ENCODE results near the gene PCDHB13.
"Not testable (repeated sequence)": the region's sequence is repeated elsewhere in the genome, so short reads cannot be mapped to it uniquely, and the experiment has no call there.

The PCDHB13 gene

DNA sequence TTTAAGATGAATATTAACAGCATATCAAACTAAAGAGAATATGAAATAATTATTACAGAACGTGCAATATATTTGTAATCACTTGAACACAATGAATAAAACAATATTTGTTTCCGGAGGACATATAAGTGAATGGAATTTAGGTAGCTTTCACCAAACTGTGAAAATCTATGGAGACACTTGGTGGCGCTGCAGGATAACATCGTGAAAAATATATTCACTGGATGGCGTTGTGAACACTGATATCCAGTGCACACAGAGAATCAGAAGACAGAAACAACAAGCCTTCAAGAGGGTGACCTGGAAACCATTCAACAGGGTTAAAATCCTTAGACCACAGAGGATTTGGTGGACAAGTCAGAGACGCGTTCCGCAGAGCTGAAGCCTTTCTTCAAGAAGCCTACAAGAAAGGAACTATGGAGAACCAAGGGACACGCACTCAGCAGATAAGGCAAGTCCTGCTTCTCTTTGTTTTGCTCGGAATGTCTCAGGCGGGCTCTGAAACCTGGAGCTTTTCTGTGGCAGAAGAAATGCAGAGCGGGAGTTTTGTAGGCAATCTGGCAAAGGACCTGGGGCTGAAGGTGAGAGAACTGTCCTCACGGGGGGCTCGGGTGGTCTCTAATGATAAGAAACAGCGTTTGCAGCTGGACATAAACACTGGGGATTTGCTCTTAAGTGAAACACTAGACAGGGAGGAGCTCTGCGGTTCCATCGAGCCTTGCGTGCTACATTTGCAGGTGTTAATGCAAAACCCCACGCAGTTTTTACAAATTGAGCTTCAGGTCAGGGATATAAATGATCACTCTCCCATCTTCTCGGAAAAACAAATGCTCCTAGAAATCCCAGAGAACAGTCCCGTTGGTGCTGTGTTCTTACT, 14.1 kb upstream of the PCDHB13 start, which contains the start of gene PCDHB11:
PCDHB11 (plus strand) TSS at position 269 of the 877 bp plus-strand sequence; CDS start at position 417, 148 bp downstream.
- no peak within 1 kb of the TSS for H3K27ac ChIP-seq
- ChIA-PET CTCF (interaction anchor here (0.6 to 1.4 kb wide), 27 partner anchors 9 to 1131 kb away, joined by 3 to 7 read pairs (median 4); partner anchors contain the start of genes PCDHB14, PCDHGA1, PCDHGA12 and PCDHGA2), POLR2A (ENCODE audit: low non-redundant PET) (no interaction called here)
- TF ChIP-seq, protein P1, sequence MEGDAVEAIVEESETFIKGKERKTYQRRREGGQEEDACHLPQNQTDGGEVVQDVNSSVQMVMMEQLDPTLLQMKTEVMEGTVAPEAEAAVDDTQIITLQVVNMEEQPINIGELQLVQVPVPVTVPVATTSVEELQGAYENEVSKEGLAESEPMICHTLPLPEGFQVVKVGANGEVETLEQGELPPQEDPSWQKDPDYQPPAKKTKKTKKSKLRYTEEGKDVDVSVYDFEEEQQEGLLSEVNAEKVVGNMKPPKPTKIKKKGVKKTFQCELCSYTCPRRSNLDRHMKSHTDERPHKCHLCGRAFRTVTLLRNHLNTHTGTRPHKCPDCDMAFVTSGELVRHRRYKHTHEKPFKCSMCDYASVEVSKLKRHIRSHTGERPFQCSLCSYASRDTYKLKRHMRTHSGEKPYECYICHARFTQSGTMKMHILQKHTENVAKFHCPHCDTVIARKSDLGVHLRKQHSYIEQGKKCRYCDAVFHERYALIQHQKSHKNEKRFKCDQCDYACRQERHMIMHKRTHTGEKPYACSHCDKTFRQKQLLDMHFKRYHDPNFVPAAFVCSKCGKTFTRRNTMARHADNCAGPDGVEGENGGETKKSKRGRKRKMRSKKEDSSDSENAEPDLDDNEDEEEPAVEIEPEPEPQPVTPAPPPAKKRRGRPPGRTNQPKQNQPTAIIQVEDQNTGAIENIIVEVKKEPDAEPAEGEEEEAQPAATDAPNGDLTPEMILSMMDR (conservative IDR thresholded peaks at IDR 0.05; ENCODE audit: low read depth), result peak; percentile 69
- DNase-seq (ENCODE audit: low spot score), result peak; percentile 27

DNA sequence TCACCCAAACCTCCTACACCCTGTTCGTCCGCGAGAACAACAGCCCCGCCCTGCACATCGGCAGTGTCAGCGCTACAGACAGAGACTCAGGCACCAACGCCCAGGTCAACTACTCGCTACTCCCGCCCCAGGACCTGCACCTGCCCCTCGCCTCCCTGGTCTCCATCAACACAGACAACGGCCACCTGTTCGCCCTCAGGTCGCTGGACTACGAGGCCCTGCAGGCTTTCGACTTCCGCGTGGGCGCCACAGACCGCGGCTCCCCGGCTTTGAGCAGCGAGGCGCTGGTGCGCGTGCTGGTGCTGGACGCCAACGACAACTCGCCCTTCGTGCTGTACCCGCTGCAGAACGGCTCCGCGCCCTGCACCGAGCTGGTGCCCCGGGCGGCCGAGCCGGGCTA, 12.6 kb upstream of the PCDHB13 start:
- DNase-seq (ENCODE audit: low spot score); H3K27ac ChIP-seq; CTCF ChIA-PET; POLR2A ChIA-PET (ENCODE audit: low non-redundant PET): not testable (repeated sequence)

DNA sequence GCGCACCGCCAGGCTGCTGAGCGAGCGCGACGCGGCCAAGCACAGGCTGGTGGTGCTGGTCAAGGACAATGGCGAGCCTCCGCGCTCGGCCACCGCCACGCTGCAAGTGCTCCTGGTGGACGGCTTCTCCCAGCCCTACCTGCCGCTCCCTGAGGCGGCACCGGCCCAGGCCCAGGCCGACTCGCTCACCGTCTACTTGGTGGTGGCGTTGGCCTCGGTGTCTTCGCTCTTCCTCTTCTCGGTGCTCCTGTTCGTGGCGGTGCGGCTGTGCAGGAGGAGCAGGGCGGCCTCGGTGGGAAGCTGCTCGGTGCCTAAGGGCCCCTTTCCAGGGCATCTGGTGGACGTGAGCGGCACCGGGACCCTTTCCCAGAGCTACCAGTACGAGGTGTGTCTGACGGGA, 12.1 kb upstream of the PCDHB13 start:
- H3K27ac ChIP-seq; DNase-seq (ENCODE audit: low spot score); POLR2A ChIA-PET (ENCODE audit: low non-redundant PET): not testable (repeated sequence)
- CTCF ChIA-PET, result interaction anchor here (0.6 to 0.8 kb wide), 2 partner anchors 9 to 313 kb away, joined by 3 to 5 read pairs; partner anchors contain the start of gene PCDHB10

DNA sequence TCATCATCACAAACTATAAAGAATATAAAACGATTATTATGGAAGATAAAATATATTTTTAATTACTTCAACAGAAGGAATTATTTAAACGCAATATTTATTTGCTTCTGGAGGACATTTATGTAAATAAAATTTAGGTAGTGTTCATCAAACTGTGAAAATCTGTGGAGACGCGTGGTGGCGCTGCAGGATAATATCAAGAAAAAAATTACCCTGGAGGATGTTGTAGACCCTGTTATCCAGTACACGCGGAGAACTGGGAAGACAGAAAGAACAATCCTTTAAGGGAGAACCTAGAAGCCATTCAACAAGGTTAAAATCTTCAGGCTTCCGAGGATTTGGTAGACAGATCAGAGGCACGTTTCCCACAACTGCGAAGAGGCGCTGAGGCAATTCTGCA, 5.2 kb upstream of the PCDHB13 start, which contains the start of gene PCDHB12:
PCDHB12 (plus strand) TSS at position 242 of the 400 bp plus-strand sequence. CDS start 189 bp downstream, outside the sequence.
- no peak for DNase-seq (ENCODE audit: low spot score)
- ChIA-PET POLR2A (ENCODE audit: low non-redundant PET) (no interaction called here), CTCF (interaction anchor here (0.6 to 1.4 kb wide), 4 partner anchors 8 to 666 kb away, joined by 3 to 4 read pairs (median 3); partner anchors contain the start of gene PCDHB2)
- H3K27ac ChIP-seq, result no peak within 1 kb of the TSS
- TF ChIP-seq, protein P1 (conservative IDR thresholded peaks at IDR 0.05; ENCODE audit: low read depth), result no peak

DNA sequence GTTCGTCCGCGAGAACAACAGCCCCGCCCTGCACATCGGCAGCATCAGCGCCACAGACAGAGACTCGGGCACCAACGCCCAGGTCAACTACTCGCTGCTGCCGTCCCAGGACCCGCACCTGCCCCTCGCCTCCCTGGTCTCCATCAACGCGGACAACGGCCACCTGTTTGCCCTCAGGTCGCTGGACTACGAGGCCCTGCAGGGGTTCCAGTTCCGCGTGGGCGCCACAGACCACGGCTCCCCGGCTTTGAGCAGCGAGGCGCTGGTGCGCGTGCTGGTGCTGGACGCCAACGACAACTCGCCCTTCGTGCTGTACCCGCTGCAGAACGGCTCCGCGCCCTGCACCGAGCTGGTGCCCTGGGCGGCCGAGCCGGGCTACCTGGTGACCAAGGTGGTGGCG, 3.4 kb upstream of the PCDHB13 start:
- POLR2A ChIA-PET (ENCODE audit: low non-redundant PET); DNase-seq (ENCODE audit: low spot score); H3K27ac ChIP-seq; CTCF ChIA-PET: not testable (repeated sequence)

DNA sequence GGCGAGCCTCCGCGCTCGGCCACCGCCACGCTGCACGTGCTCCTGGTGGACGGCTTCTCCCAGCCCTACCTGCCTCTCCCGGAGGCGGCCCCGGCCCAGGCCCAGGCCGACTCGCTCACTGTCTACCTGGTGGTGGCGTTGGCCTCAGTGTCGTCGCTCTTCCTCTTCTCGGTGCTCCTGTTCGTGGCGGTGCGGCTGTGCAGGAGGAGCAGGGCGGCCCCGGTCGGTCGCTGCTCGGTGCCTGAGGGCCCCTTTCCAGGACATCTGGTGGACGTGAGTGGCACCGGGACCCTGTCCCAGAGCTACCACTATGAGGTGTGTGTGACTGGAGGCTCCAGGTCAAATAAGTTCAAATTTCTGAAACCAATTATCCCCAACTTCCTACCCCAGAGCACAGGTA, 2.9 kb upstream of the PCDHB13 start:
- POLR2A ChIA-PET (ENCODE audit: low non-redundant PET); H3K27ac ChIP-seq; CTCF ChIA-PET; DNase-seq (ENCODE audit: low spot score): not testable (repeated sequence)

DNA sequence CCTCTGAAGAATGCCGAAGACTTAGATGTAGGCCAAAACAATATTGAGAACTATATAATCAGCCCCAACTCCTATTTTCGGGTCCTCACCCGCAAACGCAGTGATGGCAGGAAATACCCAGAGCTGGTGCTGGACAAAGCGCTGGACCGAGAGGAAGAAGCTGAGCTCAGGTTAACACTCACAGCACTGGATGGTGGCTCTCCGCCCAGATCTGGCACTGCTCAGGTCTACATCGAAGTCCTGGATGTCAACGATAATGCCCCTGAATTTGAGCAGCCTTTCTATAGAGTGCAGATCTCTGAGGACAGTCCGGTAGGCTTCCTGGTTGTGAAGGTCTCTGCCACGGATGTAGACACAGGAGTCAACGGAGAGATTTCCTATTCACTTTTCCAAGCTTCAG, 864 bp downstream of the PCDHB13 start:
- H3K27ac ChIP-seq; CTCF ChIA-PET; POLR2A ChIA-PET (ENCODE audit: low non-redundant PET); DNase-seq (ENCODE audit: low spot score): not testable (repeated sequence)

DNA sequence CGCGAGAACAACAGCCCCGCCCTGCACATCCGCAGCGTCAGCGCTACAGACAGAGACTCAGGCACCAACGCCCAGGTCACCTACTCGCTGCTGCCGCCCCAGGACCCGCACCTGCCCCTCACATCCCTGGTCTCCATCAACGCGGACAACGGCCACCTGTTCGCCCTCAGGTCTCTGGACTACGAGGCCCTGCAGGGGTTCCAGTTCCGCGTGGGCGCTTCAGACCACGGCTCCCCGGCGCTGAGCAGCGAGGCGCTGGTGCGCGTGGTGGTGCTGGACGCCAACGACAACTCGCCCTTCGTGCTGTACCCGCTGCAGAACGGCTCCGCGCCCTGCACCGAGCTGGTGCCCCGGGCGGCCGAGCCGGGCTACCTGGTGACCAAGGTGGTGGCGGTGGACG, 1.8 kb downstream of the PCDHB13 start:
- H3K27ac ChIP-seq; DNase-seq (ENCODE audit: low spot score); CTCF ChIA-PET; POLR2A ChIA-PET (ENCODE audit: low non-redundant PET): not testable (repeated sequence)

DNA sequence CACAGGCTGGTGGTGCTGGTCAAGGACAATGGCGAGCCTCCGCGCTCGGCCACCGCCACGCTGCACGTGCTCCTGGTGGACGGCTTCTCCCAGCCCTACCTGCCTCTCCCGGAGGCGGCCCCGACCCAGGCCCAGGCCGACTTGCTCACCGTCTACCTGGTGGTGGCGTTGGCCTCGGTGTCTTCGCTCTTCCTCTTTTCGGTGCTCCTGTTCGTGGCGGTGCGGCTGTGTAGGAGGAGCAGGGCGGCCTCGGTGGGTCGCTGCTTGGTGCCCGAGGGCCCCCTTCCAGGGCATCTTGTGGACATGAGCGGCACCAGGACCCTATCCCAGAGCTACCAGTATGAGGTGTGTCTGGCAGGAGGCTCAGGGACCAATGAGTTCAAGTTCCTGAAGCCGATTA, 2.3 kb downstream of the PCDHB13 start:
- CTCF ChIA-PET; POLR2A ChIA-PET (ENCODE audit: low non-redundant PET); DNase-seq (ENCODE audit: low spot score): not testable (repeated sequence)

DNA sequence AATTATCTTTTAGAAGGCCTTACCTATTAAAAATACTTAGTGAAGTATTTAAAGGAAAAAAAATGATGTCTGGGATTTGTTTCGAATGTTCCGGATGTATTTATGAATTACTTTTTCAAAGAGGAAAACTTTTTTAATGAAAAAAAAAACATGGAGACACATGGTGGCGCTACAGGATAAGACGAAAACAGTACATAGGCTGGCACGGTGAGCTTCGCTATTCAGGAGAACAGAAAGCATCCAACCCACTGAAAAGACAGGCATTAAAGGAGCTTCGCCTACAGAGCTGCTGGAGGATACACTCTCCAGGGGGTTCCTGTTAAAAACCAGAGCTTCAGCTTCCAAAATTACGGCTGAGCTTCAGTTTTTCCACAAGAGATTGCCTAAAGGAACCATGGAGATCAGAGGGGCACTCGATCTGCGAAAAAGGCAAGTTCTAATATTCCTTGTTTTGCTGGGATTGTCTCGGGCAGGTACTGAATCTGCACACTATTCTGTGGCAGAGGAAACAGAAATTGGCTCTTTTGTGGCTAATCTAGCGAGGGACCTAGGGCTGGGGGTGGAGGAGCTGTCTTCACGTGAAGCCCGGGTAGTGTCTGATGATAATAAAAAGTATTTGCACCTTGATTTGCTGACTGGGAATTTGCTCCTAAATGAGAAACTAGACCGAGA, 9.5 kb downstream of the PCDHB13 start, which contains the start of gene PCDHB14:
PCDHB14 (plus strand) TSS at position 232 of the 672 bp plus-strand sequence; CDS start at position 395, 163 bp downstream.
- ChIA-PET CTCF (interaction anchor here (0.6 to 2.9 kb wide), 26 partner anchors 11 to 1043 kb away, joined by 3 to 12 read pairs (median 4); partner anchors contain the start of genes PCDHB10, PCDHB11, PCDHGA2 and PCDHGB3), POLR2A (ENCODE audit: low non-redundant PET) (no interaction called here)
- DNase-seq (ENCODE audit: low spot score), result peak; percentile 60
- H3K27ac ChIP-seq, result no peak within 1 kb of the TSS
- TF ChIP-seq, protein P1 (conservative IDR thresholded peaks at IDR 0.05; ENCODE audit: low read depth), result peak; percentile 57; the same call in 1 of the 2 replicates

More for the DNA sequence above, 2.3 kb downstream of the PCDHB13 start:
- not testable (repeated sequence) for H3K27ac ChIP-seq

DNA sequence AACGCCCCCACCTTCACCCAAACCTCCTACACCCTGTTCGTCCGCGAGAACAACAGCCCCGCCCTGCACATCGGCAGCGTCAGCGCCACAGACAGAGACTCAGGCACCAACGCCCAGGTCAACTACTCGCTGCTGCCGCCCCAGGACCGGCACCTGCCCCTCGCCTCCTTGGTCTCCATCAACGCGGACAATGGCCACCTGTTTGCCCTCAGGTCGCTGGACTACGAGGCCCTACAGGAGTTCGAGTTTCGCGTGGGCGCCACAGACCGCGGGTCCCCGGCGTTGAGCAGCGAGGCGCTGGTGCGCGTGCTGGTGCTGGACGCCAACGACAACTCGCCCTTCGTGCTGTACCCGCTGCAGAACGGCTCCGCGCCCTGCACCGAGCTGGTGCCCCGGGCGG, 11.1 kb downstream of the PCDHB13 start:
- CTCF ChIA-PET, result interaction anchor here (2.9 kb wide), 1 partner anchor 300 kb away, joined by 12 read pairs; no protein-coding TSS in a partner anchor
- H3K27ac ChIP-seq; POLR2A ChIA-PET (ENCODE audit: low non-redundant PET); DNase-seq (ENCODE audit: low spot score): not testable (repeated sequence)

DNA sequence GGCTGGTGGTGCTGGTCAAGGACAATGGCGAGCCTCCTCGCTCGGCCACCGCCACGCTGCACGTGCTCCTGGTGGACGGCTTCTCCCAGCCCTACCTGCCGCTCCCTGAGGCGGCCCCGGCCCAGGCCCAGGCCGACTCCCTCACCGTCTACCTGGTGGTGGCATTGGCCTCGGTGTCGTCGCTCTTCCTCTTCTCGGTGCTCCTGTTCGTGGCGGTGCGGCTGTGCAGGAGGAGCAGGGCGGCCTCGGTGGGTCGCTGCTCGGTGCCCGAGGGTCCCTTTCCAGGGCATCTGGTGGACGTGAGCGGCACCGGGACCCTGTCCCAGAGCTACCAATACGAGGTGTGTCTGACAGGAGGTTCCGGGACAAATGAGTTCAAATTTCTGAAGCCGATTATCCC, 11.7 kb downstream of the PCDHB13 start:
- DNase-seq (ENCODE audit: low spot score); POLR2A ChIA-PET (ENCODE audit: low non-redundant PET); H3K27ac ChIP-seq: not testable (repeated sequence)
- CTCF ChIA-PET, result interaction anchor here (0.6 kb wide), 2 partner anchors 356 to 428 kb away, joined by 3 read pairs; partner anchors contain the start of gene PCDHA11

Data from RWPE1 (cell line).